ENCODE data around the gene GALC.
"Not testable (repeated sequence)": the region's sequence is repeated elsewhere in the genome, so short reads cannot be mapped to it uniquely, and the experiment has no call there.

GALC gene

GRCh38 chr14:87992718-87993628 is at the start of gene GALC:
TSS of gene GALC (minus strand) at chr14:87993182. CDS start at chr14:87993164, 18 bp downstream.
- DNase-seq = peak; percentile 46

GRCh38 chr14:88040146-88040545 is 47.2 kb upstream of the GALC start:
- no peak for DNase-seq

DNA sequence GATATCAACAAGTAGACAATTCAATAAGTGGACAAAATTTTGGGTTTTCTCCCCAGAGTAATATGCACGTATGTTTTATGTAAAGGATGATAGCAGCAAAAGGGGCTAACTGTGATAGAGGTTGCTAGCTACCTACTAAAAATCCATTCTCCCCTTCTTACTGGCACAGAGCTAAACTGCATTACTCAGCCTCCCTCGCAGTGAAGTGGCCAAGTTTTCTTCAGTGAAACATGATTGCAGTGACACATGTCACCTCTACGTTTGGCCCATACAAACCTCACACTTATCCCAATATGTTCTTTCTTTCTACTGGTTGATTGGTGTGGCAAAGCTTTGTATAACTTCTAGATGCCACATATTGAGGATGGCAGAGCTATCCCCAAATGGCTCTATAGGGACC is 46.2 kb upstream of the GALC start:
- no peak for DNase-seq

DNA sequence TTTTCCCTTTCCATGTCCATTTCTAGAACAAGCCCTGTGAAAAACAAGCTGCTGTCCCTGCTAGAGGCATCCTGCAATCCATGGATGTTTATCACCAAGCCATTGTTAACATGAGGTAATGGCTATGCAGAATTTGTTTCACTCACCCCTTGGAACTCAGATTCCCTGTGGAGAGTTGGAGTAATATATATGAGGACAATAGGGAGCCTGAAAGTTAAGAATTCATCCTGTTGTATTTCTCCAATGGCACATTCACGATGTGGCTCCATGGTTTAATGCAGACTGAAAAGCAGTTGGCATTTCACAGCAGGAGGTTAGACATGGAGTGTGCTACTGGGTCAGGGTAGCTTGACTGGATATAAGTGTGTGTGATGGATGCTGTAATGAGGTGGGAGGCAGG is 44.3 kb upstream of the GALC start:
- DNase-seq = no peak

GRCh38 chr14:88036422-88036821 is 43.4 kb upstream of the GALC start:
- DNase-seq = no peak

- DNase-seq = no peak
These were observed 41.1 kb upstream of the GALC start for GRCh38 chr14:88034076-88034475.

DNA sequence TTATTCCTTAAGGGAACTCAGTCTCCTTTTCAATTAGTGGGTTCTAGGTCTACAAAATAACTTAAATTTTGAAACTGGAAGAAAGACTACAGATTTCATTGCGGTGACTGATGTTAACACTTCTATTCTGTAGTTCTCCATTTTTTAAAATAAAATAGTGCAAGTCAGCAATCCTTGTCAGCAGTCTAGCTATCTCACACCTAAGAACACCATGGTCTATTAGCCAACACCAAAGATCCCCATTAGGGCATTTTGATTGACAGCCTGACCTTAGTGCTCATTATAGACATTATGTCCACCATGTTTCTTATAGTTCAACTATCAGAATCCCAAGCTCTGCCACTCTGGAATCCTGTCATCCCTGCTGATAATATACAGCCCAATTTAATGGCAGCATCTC is 39.4 kb upstream of the GALC start:
- DNase-seq = no peak

DNA sequence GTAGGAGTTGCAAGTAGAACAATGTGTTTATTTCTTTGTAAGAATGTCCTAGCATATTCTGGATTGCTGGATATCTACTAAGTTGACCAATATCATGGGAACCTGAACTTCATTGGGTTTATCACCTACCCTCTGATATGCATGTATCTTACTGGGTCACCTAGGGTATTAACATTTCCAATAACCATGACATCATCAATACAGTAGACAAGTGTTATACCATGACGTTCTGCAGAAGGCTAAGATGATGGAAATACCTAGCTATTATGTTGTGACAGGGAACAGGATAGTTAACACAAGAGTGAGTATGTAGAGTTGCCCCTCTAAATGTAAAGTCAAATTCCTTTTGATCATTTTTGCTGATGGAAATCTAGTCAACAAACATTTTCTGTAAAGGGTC is 37.9 kb upstream of the GALC start:
- no peak for DNase-seq

- DNase-seq = no peak
These were observed 37.1 kb upstream of the GALC start for GRCh38 chr14:88030079-88030478.

DNA sequence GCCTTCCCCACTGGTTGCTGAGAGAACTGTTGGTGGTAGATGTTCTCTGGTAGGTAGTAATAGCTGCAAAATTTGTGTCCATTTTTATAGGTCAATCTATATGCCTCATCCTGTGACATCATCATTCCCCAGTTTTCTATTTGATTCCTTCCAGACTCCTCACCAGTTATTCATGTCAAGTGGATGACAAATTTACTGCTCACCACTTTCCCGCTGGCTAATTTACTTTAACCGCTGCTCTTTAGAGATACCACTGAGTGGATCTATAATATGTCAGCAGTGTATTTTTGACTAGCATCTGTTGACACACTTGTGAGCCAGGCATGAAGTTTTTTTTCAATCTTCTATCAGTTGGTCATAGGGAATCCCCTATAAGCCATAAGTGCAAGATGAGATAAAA is 36.5 kb upstream of the GALC start:
- DNase-seq = no peak

- no peak for DNase-seq
These were observed 33.9 kb upstream of the GALC start for GRCh38 chr14:88026890-88027289.

DNA sequence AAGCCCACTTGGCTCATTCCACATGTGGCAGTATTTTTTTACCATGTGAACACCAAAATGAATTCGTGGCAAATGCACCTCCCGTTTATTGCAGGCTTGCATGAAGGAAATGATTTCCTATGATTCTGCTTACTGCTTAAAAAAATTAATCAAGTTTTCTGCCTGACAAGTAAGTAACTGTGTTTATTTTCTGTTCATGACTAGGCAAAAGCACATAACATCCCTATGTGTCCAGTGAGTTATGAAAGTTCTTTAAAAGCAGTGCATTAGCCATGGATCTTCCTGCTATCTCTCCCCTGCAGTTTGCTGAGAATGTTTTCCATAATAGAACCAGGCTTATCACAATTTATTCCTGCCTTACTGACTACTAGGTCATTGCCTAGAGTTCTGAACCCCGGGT is 32.3 kb upstream of the GALC start:
- DNase-seq = no peak

DNA sequence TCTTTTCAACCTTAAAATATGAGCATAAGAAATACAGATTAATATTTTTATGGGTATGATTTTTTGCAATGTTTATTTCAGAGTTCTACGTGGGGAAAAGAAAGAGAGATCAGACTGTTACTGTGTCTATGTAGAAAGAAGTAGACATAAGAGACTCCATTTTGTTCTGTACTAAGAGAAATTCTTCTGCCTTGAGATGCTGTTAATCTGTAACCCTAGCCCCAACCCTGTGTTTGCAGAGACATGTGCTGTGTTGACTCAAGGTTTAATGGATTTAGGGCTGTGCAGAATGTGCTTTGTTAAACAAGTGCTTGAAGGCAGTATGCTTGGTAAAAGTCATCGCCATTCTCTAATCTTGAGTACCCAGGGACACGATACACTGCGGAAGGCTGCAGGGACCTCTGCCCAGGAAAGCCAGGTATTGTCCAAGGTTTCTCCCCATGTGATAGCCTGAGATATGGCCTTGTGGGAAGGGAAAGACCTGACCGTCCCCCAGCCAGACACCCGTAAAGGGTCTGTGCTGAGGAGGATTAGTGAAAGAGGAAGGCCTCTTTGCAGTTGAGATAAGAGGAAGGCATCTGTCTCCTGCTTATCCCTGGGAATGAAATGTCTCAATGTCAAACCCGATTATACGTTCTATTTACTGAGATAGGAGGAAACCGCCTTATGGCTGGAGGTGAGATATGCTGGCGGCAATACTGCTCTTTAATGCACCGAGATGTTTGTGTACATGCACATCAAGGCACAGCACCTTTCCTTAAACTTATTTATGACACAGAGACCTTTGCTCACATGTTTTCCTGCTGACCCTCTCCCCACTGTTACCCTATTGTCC is 31.5 kb upstream of the GALC start:
- not testable (repeated sequence) for DNase-seq

DNA sequence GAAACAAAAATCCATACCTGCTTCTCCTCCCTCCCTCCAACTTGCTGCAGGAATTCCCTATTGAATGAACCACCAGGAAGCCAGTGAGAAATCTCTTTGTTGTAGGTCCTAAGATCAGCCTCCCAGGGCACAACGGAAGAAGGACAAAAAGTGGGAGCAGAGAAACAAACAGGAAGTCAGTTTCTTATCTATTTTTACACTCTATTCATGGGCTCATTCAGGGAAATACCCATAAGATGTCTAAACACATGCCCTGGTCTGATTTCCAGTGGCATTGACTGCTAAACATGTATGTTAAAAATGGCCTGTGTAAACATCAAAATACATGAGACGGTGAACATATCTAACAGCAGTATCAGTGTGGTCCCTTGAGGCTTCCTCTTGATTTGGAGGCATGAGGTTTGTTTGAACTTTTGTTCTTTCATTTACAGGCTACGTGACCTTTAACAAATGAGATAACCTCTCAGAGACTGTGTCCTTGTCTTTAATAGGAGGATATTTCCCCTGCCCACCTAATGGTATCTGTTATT is 30.7 kb upstream of the GALC start:
- DNase-seq = no peak

- no peak for DNase-seq
These were observed 24.6 kb upstream of the GALC start for GRCh38 chr14:88017535-88017934.

GRCh38 chr14:88016768-88017167 is 23.8 kb upstream of the GALC start:
- no peak for DNase-seq

DNA sequence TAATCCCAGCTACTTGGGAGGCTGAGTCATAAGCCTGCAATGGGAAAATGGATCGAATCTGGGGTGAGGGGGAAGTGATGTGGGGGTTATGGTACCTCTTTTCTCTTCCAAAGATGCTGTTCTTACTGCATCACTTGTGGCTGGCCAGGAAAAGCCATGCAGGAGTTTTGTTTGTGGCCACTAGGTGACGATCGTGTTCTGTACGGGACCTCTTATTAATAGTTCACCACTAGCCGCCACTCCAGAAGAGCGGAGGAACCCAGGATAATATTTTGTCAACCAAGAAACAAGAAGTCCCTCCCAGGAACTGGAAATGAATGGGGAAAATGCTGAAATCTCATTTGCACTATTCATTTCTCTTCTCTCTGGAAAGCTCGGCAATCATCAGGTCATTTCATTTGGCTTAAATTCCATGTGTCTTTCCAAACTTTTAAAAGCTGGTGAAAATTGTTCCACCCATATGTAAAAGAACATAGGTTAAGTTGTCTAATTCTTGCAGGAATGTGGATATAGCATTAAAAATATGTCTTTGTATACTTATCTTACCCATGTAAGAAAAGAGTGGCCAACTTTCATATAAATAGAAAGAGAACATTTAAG is 20.9 kb upstream of the GALC start:
- DNase-seq = peak; percentile 46

DNA sequence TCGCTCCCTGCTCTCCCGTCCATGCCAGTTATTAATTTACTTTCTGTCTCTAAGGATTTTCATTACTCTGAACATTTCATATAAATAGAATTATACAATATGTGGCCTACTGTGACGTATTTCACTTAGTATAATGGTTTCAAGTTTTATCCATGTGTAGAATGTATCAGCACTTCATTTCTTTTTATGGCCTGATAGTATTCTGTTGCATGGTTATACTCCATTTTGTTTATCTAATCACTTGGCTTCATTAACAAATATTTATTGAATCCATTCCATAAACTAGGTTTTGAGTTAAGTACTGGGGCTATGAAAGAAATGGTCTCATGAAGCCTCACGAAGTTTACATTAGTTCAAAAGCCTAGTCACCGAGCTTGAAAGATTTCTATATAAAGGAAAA is 19.5 kb upstream of the GALC start:
- DNase-seq = no peak

- no peak for DNase-seq
These were observed 17.3 kb upstream of the GALC start for GRCh38 chr14:88010331-88010730.

DNA sequence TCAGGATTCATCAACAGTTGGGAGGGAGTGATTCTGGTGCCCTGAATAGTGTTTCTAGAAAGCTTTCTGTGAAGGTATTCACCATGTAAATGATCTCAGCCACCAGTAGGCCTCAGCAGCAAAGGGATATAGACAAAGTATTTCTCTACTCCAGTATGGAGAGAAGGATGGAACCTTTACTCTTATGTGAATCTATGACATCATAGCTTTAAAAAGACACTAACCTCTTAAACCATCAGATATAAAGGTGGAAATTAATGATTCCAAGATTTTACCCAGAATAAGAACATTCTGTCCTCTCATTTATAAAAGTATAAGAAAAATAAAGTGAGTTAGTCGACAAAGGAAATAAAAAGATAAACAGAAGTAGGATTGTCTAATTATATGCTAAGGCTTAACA is 16.5 kb upstream of the GALC start:
- DNase-seq = no peak

DNA sequence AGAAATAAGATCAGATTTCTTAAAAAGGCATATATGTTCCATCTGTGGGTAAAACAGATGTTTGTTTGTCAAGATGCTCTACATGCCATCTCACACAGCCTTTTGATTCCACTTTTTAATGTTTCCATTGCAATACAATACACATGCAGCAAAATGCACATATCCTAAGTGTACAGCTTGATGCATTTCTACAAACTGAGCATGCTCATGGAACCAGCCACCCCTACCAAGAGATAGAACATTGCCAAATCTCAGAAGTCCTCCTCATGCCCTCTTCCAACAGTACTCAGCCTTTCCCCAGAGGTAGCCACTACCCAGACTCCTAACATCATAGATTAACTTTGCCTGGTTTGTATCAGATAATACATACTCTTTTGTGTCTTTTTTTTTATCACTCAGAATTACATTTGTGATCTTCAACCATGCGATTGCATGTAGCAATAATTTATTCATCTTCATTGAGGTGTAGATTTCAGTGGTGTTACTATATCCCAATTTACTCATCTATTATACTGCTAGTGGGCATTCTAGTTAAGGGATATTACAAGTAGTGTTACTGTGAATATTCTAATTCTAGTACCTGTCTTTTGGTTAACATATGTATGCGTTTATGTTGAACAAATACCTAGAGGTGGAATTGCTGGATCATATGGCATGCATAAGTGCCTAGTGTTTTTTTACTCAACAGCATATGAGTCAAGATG is 15.2 kb upstream of the GALC start:
- DNase-seq = no peak

DNA sequence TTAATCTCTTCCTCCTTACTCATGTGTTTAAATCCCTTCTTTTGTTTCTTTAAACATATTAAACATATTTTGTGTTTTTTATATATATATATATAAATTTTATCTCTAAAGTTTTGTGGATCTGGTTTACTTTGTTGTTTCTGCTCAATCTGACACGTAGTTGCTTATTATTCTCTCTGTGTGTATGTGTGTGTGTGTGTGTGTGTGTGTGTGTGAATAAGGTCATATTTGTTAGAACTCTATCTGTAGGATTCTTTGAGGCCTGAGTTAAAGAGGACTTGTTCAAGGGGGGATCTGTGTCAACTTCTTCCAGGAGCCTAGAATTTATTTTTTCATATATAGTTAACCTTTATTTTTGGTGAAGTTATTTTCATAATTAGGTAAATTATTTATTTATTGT is 14.6 kb upstream of the GALC start:
- DNase-seq = no peak
